H1 (cell line): ENCODE measurements around the gene CYBRD1. TPM values are rescaled to one million over a fixed set of nuclear protein-coding genes. Genes with fewer than 3 reads are reported as not detected.

Experiments used
- CTCF ChIA-PET: fragments of 300-600 bp; sonication (Branson Sonifier 250); formaldehyde crosslinking; loops from one replicate; lab custom pipeline; 2021; ENCODE audit not compliant: partially characterized antibody; lab: Charles Lee
- POLR2A ChIA-PET: fragments of 300-600 bp; sonication (Branson Sonifier 250); formaldehyde crosslinking; loops from one replicate; lab custom pipeline; 2021; ENCODE audit warnings: inconsistent platforms; ENCODE audit not compliant: partially characterized antibody; lab: Charles Lee
- DNase-seq, 2 experiments: peaks; one replicate each; pipeline versions ENCODE4 v3.0.0 to v3.0.0-alpha.2; 2010 to 2022; ENCODE audit warnings: low spot score in 2 of 2, low read depth in 1 of 2, mixed read lengths in 1 of 2
- FAIRE-seq: peaks from 2 replicates; lab custom pipeline; 2011; peaks lifted over from hg19 to GRCh38; lab: Jason Lieb, UNC
- H2AFZ ChIP-seq: 2 replicates; pipeline ENCODE4 v1.8.1; 2012; ENCODE audit warnings: low read length, inconsistent platforms
- H2AK5ac ChIP-seq: 2 replicates; pipeline ENCODE4 v1.6.1; 2013; ENCODE audit warnings: low read depth, low read length
- H2BK120ac ChIP-seq: replicated peaks from 2 replicates; pipeline ENCODE3; 2013; ENCODE audit warnings: low read depth, low read length, inconsistent platforms
- H2BK12ac ChIP-seq: 2 replicates; pipeline ENCODE4 v1.6.1; 2013; ENCODE audit warnings: low read depth, low read length
- H2BK15ac ChIP-seq: 2 replicates; pipeline ENCODE4 v1.6.1; 2013; ENCODE audit warnings: low read length
- H2BK20ac ChIP-seq: 2 replicates; pipeline ENCODE4 v1.6.1; 2013; ENCODE audit warnings: low read length
- H2BK5ac ChIP-seq: 2 replicates; pipeline ENCODE4 v1.6.1; 2013; ENCODE audit warnings: low read depth, low read length
- H3K14ac ChIP-seq: 2 replicates; pipeline ENCODE4 v1.6.1; 2013; ENCODE audit warnings: inconsistent platforms; ENCODE audit not compliant: insufficient read length
- H3K18ac ChIP-seq: 2 replicates; pipeline ENCODE4 v1.6.1; 2013; ENCODE audit warnings: low read length; ENCODE audit errors: extremely low read depth
- H3K23ac ChIP-seq: 2 replicates; pipeline ENCODE4 v1.6.1; 2013; ENCODE audit warnings: inconsistent platforms; ENCODE audit not compliant: insufficient read length
- H3K23me2 ChIP-seq: 2 replicates; pipeline ENCODE4 v1.6.1; 2013; ENCODE audit warnings: low read depth, low read length
- H3K27ac ChIP-seq: 2 replicates; pipeline ENCODE4 v1.6.1; 2011; ENCODE audit warnings: low read depth, low read length, inconsistent platforms
- H3K27me3 ChIP-seq, 4 experiments: replicated peaks in 1 of 4; 1 replicate in 1 of 4; 2 replicates in 3 of 4; pipeline versions ENCODE4 v1.6.1 to v1.8.1; 2011 to 2013; ENCODE audit warnings: low read length in 3 of 4, mild to moderate bottlenecking in 3 of 4, inconsistent platforms in 2 of 4, mixed read lengths in 2 of 4, moderate library complexity in 1 of 4; ENCODE audit not compliant: control insufficient read depth in 3 of 4, insufficient read depth in 3 of 4; ENCODE audit errors: extremely low read depth in 1 of 4
- H3K36me3 ChIP-seq, 4 experiments: 2 replicates each; pipeline versions ENCODE4 v1.6.1 to v1.8.1; 2011 to 2013; ENCODE audit warnings: mild to moderate bottlenecking in 4 of 4, low read length in 3 of 4, moderate library complexity in 2 of 4, control low read depth in 1 of 4, inconsistent platforms in 1 of 4; ENCODE audit not compliant: insufficient read depth in 4 of 4, control insufficient read depth in 2 of 4
- H3K4ac ChIP-seq: replicated peaks from 2 replicates; pipeline ENCODE3; 2013; ENCODE audit warnings: low read length, low read depth, mixed read lengths, inconsistent platforms; ENCODE audit not compliant: insufficient read length
- H3K4me1 ChIP-seq, 4 experiments: replicated peaks in 1 of 4; 1 replicate in 1 of 4; 2 replicates in 3 of 4; pipeline versions ENCODE4 v1.6.1 to v1.8.1; 2011 to 2013; ENCODE audit warnings: low read length in 3 of 4, inconsistent platforms in 2 of 4, mixed read lengths in 1 of 4; ENCODE audit not compliant: insufficient read depth in 4 of 4, control insufficient read depth in 3 of 4
- H3K4me2 ChIP-seq, 2 experiments: 2 replicates each; pipeline versions ENCODE4 v1.6.1 to v1.8.1; 2011 to 2013; ENCODE audit warnings: low read depth in 2 of 2, low read length in 2 of 2, control low read depth in 1 of 2, inconsistent platforms in 1 of 2, mild to moderate bottlenecking in 1 of 2; ENCODE audit not compliant: insufficient read depth in 1 of 2
- H3K4me3 ChIP-seq, 4 experiments: fragments of 200-600, 300-600 bp in 1 of 4; sonication (generic), shearing (Covaris generic), sonication (Bioruptor Twin) in 1 of 4; 2 replicates each; pipeline versions ENCODE4 v1.5.1 to v1.8.1; 2011 to 2016; ENCODE audit warnings: low read length in 4 of 4, low read depth in 3 of 4, control low read depth in 2 of 4, inconsistent platforms in 2 of 4, mild to moderate bottlenecking in 2 of 4, mixed read lengths in 1 of 4, moderate library complexity in 1 of 4; ENCODE audit not compliant: insufficient read depth in 2 of 4; ENCODE audit errors: extremely low read depth in 1 of 4
- H3K56ac ChIP-seq: replicated peaks from 2 replicates; pipeline ENCODE3; 2013; ENCODE audit warnings: low read depth, mild to moderate bottlenecking, mixed read lengths, low read length, inconsistent platforms; ENCODE audit not compliant: insufficient read length
- H3K79me1 ChIP-seq: 2 replicates; pipeline ENCODE4 v1.6.1; 2013; ENCODE audit warnings: low read depth, low read length, control low read depth
- H3K79me2 ChIP-seq, 2 experiments: 2 replicates each; pipeline versions ENCODE4 v1.6.1 to v1.8.1; 2012 to 2013; ENCODE audit warnings: low read length in 2 of 2, mild to moderate bottlenecking in 2 of 2, inconsistent platforms in 1 of 2; ENCODE audit not compliant: insufficient read depth in 2 of 2, control insufficient read depth in 1 of 2
- H3K9ac ChIP-seq, 4 experiments: replicated peaks in 1 of 4; 1 replicate in 1 of 4; 2 replicates in 3 of 4; pipeline versions ENCODE4 v1.6.1 to v1.8.1; 2011 to 2013; ENCODE audit warnings: low read depth in 3 of 4, low read length in 3 of 4, control low read depth in 2 of 4, mild to moderate bottlenecking in 2 of 4, moderate library complexity in 2 of 4, inconsistent platforms in 1 of 4; ENCODE audit errors: extremely low read depth in 1 of 4
- H3K9me3 ChIP-seq, 2 experiments: 2 replicates each; pipeline versions ENCODE4 v1.6.1 to v1.8.1; 2012 to 2013; ENCODE audit warnings: mild to moderate bottlenecking in 2 of 2, moderate library complexity in 2 of 2, control low read depth in 1 of 2, inconsistent platforms in 1 of 2, low read depth in 1 of 2, low read length in 1 of 2, mixed read lengths in 1 of 2; ENCODE audit not compliant: insufficient read depth in 2 of 2
- H4K20me1 ChIP-seq, 2 experiments: replicated peaks in 1 of 2; 2 replicates each; pipeline versions ENCODE3 to v1.8.1; 2011 to 2013; ENCODE audit warnings: inconsistent platforms in 2 of 2, low read length in 2 of 2, mild to moderate bottlenecking in 1 of 2; ENCODE audit not compliant: insufficient read depth in 2 of 2, control insufficient read depth in 1 of 2
- H4K5ac ChIP-seq: 2 replicates; pipeline ENCODE4 v1.6.1; 2013; ENCODE audit warnings: low read length, low read depth, mixed read lengths, inconsistent platforms; ENCODE audit not compliant: insufficient read length
- H4K8ac ChIP-seq: 2 replicates; pipeline ENCODE4 v1.8.0; 2013; ENCODE audit warnings: mild to moderate bottlenecking, moderate library complexity, low read length, inconsistent platforms; ENCODE audit not compliant: insufficient read depth; ENCODE audit errors: extremely low read depth
- H4K91ac ChIP-seq: replicated peaks from 2 replicates; pipeline ENCODE3; 2013; ENCODE audit warnings: low read length, mixed read lengths, inconsistent platforms; ENCODE audit not compliant: insufficient read length
- WGBS, 2 experiments: shearing (Covaris generic) in 1 of 2; methylation state at CpG; one replicate each; pipeline versions ENCODE4 v1.1.6 to v1.1.7; 2013 to 2015; ENCODE audit warnings: low lambda C conversion rate in 2 of 2, mixed read lengths in 2 of 2, inconsistent platforms in 1 of 2, low coverage in 1 of 2, missing lambda C conversion rate in 1 of 2; ENCODE audit not compliant: insufficient replicate concordance in 2 of 2, insufficient coverage in 1 of 2, insufficient read length in 1 of 2; ENCODE audit errors: extremely low coverage in 1 of 2, missing lambda C conversion rate in 1 of 2; 5-methylcytosine and 5-hydroxymethylcytosine counted together
- polyA plus RNA-seq, 7 experiments: library from polyadenylated mRNA; depleted of rRNA in 3 of 7; stranded (reverse) in 5 of 7; unstranded in 2 of 7; fragments of >200 nt in 5 of 7; fragments of 200-250 nt in 2 of 7; gene quantifications; 1 replicate in 5 of 7; 2 replicates in 1 of 7; 4 replicates in 1 of 7; pipeline versions ENCODE4 v1.2.1 to v1.2.3, GENCODE V29; 2011 to 2013; ENCODE audit warnings: missing spikeins in 2 of 7, mixed read lengths in 2 of 7
- total RNA-seq: library from RNA; stranded (reverse); fragmentation: NEBNext Ultra II Directional; extraction: Animal tissue kit (Norgen Biotek cat#: 25700); gene quantifications from 2 replicates; pipeline ENCODE4 v1.2.1, GENCODE V29; 2021

Gene CYBRD1
- total and polyA plus RNA-seq, 2 of the 8 experiments (the other 6 are each of a cell fraction or from before 2014, with no cell fraction given), result 10.7 to 12.6 TPM

DNA sequence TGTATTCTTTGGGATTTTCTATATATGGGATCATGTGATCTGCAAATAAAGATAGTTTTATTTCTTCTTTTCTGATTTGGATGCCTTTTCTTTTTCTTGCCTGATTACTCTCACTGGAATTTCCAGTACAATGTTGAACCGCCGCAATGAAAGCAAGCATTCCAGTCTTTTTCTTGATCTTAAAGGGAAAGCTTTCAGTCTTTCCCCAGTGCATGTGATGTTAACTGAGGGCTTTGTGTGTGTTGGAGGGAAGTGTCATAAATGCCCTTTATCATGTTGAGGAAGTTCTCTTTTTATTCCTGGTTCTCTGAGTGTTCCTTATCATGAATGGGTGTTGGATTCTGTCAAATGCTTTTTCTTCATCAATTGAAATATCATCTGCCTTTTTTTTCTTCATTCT is 16.9 kb upstream of the CYBRD1 start:
- CTCF ChIA-PET, result interaction anchor here (1.9 kb wide), 1 partner anchor 25 kb away, joined by 5 read pairs; no protein-coding TSS in a partner anchor
- H3K4me2 ChIP-seq, result no peak overlapping the region
- no peak for FAIRE-seq

More for the DNA sequence above, 16.9 kb upstream of the CYBRD1 start:
- no peak overlapping the region for H3K4ac ChIP-seq
- H3K27ac ChIP-seq, result no peak overlapping the region
- no peak overlapping the region for H3K14ac ChIP-seq
- 45% methylated on average over 2 of the region's 2 CpGs; no CpG with 5 or more reads in 1 of the 2 experiments for WGBS, 2 experiments
- H3K56ac ChIP-seq, result no peak overlapping the region
- DNase-seq, result no peak
- no peak overlapping the region for H2AFZ ChIP-seq
- H4K20me1 ChIP-seq, result no peaks in the 10 kb centered on the region
- no peaks in the 10 kb centered on the region for H3K9me3 ChIP-seq
- no peak overlapping the region for H3K4me3 ChIP-seq
- POLR2A ChIA-PET, result interaction anchor here (0.7 to 3.1 kb wide), 4 partner anchors 14 to 29 kb away, joined by 3 to 13 read pairs (median 4); partner anchors contain the start of gene CYBRD1
- H4K91ac ChIP-seq, result no peak overlapping the region
- no peaks in the 10 kb centered on the region for H3K4me1 ChIP-seq
- no peaks in the 10 kb centered on the region for H3K27me3 ChIP-seq
- no peaks in the 10 kb centered on the region for H3K79me2 ChIP-seq
- H3K36me3 ChIP-seq, result no peaks in the 10 kb centered on the region
- H2BK12ac ChIP-seq, result no peak overlapping the region
- H2BK120ac ChIP-seq, result no peak overlapping the region
- H4K8ac ChIP-seq, result no peak overlapping the region
- H3K23ac ChIP-seq, result no peak overlapping the region
- H2BK20ac ChIP-seq, result no peak overlapping the region
- no peak overlapping the region for H3K18ac ChIP-seq
- H2AK5ac ChIP-seq, result no peak overlapping the region
- H3K79me1 ChIP-seq, result no peaks in the 10 kb centered on the region
- no peak overlapping the region for H2BK15ac ChIP-seq
- H3K9ac ChIP-seq, result no peak overlapping the region
- no peaks in the 10 kb centered on the region for H3K23me2 ChIP-seq
- no peak overlapping the region for H4K5ac ChIP-seq
- H2BK5ac ChIP-seq, result no peak overlapping the region
